Measurements from ENCODE around the gene ABCA2. TPM values are rescaled to one million over a fixed set of nuclear protein-coding genes. Genes with fewer than 3 reads are reported as not detected.

ABCA2 gene
- total RNA-seq, 4 donors from 2014 or later = 3.5 to 14.7 (median 7.6) TPM

DNA sequence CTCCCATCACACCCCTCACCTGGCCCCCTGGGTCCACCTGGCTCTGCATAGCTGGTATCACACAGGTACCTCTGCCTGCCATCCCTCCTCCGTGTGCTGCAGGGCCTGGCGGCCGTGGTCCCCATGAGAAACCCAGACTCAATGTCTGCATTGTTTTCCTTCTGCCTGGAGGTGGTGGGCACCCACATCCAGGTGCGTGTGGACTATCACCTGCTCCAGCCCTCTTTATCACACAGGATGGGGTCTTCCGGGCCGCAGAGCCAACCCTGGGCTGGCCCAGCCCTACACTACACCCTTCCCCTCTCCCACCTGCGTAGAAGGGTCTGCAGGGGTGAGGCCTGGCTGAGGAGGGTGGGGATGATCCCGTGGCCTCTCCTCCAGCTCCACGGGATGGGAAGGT is 10.9 kb upstream of the ABCA2 start:
- no peak overlapping the region for H3K27ac ChIP-seq
- peaks cover 0 to 19% (median 0%) of the 10 kb centered on the region in 4 donors for H3K27me3 ChIP-seq
- H3K9me3 ChIP-seq = no peaks in the 10 kb centered on the region
- H3K36me3 ChIP-seq = peaks cover 0 to 23% (median 5%) of the 10 kb centered on the region in 3 donors
- no peak for TF ChIP-seq POLR2A (IDR thresholded peaks at IDR 0.05)
- TF ChIP-seq, protein P1, sequence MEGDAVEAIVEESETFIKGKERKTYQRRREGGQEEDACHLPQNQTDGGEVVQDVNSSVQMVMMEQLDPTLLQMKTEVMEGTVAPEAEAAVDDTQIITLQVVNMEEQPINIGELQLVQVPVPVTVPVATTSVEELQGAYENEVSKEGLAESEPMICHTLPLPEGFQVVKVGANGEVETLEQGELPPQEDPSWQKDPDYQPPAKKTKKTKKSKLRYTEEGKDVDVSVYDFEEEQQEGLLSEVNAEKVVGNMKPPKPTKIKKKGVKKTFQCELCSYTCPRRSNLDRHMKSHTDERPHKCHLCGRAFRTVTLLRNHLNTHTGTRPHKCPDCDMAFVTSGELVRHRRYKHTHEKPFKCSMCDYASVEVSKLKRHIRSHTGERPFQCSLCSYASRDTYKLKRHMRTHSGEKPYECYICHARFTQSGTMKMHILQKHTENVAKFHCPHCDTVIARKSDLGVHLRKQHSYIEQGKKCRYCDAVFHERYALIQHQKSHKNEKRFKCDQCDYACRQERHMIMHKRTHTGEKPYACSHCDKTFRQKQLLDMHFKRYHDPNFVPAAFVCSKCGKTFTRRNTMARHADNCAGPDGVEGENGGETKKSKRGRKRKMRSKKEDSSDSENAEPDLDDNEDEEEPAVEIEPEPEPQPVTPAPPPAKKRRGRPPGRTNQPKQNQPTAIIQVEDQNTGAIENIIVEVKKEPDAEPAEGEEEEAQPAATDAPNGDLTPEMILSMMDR (IDR thresholded peaks at IDR 0.05) = no peak
- H3K4me3 ChIP-seq = no peak overlapping the region
- 57% methylated on average over 3 of the region's 9 CpGs; no CpG with 5 or more reads in 1 of the 2 donors for WGBS, 2 donors
- DNase-seq = no peak
- intact Hi-C loops (cut with DNase I) = no loop called here
- peaks cover 14 to 32% (median 17%) of the 10 kb centered on the region in 3 donors for H3K4me1 ChIP-seq

DNA sequence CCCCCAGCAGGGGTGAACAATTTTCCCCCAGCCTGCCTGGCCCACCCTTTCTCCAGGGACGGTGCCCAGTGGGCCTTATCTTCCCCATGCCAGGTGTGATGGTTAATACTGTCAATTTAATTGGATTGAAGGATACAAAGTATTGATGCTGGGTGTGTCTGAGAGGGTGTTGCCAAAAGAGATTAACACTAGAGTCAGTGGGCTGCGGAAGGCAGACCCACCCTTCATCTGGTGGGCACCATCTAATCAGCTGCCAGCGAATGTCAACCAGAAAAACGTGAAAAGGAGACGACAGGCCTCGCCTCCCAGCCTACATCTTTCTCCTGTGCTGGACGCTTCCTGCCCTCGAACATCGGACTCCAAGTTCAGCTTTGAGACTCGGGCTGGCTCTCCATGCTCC is 9.4 kb upstream of the ABCA2 start:
- Histone ChIP-seq H3K9me3 (no peaks in the 10 kb centered on the region), H3K36me3 (peaks cover 0 to 23% (median 5%) of the 10 kb centered on the region in 3 donors), H3K27ac (no peak overlapping the region), H3K4me3 (no peak overlapping the region), H3K4me1 (peaks cover 14 to 25% (median 15%) of the 10 kb centered on the region in 3 donors), H3K27me3 (peaks cover 0 to 11% (median 0%) of the 10 kb centered on the region in 4 donors)
- intact Hi-C loops (cut with DNase I) = no loop called here
- WGBS, 2 donors = 85 to 89% methylated on average over 8 to 9 of the region's 10 CpGs
- no peak for DNase-seq
- TF ChIP-seq POLR2A (IDR thresholded peaks at IDR 0.05) = no peak
- TF ChIP-seq, protein P1 (IDR thresholded peaks at IDR 0.05) = no peak

DNA sequence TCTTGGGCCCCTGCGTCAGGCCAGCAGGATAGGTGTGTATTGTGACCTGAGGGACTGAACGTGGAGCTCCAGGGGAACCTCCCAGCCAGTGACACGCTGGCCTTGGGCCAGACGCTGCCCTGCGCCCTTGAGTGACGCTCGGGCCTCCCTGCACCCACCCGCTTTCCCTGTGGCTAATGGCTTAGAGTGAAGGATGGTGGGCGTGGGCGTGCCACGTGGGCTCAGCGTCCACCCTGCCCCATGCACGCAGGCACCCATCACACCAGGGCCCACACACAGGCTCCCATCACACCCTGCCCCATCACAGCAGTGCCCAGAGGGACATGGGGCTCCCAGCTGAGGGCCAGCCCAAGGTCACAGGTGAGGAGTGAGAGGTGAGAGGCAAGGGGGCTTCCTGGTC is 9.0 kb upstream of the ABCA2 start:
- Histone ChIP-seq H3K27ac (no peak overlapping the region), H3K9me3 (no peaks in the 10 kb centered on the region), H3K4me1 (peaks cover 14 to 26% (median 15%) of the 10 kb centered on the region in 3 donors), H3K4me3 (no peak overlapping the region), H3K27me3 (peaks cover 0 to 11% (median 0%) of the 10 kb centered on the region in 4 donors), H3K36me3 (peaks cover 0 to 23% (median 5%) of the 10 kb centered on the region in 3 donors)
- TF ChIP-seq, protein P1 (IDR thresholded peaks at IDR 0.05) = no peak
- TF ChIP-seq POLR2A (IDR thresholded peaks at IDR 0.05) = no peak
- no peak for DNase-seq
- intact Hi-C loops (cut with DNase I) = no loop called here
- 59 to 80% methylated on average over 3 to 12 of the region's 13 CpGs for WGBS, 2 donors

DNA sequence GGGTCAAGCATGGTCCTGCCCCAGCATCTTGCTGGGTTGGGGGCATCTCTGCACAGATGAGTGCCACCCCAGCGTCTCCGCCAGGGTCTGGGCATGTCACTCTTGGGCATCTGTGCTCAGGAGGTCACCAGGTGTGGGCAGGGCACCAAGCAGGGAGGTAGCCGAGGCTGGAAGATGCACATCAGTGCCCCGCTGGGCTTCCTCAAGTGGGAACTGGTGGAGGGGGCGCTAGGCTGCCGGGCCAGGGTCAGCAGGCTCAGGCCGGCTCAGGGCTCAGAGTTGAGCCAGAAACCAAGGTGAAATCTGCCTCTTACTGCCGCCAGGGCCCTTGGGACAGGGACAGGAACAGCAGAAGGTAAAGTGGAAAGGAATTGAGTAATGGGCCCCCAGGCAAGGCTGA is 7.9 kb upstream of the ABCA2 start:
- WGBS, 2 donors = no CpG with 5 or more reads among the region's 8 CpGs
- DNase-seq = no peak
- Histone ChIP-seq H3K9me3 (no peaks in the 10 kb centered on the region), H3K27ac (no peak overlapping the region), H3K4me1 (peaks cover 14 to 36% (median 15%) of the 10 kb centered on the region in 3 donors), H3K4me3 (no peak overlapping the region), H3K36me3 (peaks cover 0 to 23% (median 5%) of the 10 kb centered on the region in 3 donors), H3K27me3 (peaks cover 0 to 11% (median 0%) of the 10 kb centered on the region in 4 donors)
- TF ChIP-seq POLR2A (IDR thresholded peaks at IDR 0.05) = no peak
- TF ChIP-seq, protein P1 (IDR thresholded peaks at IDR 0.05) = no peak
- intact Hi-C loops (cut with DNase I) = no loop called here

DNA sequence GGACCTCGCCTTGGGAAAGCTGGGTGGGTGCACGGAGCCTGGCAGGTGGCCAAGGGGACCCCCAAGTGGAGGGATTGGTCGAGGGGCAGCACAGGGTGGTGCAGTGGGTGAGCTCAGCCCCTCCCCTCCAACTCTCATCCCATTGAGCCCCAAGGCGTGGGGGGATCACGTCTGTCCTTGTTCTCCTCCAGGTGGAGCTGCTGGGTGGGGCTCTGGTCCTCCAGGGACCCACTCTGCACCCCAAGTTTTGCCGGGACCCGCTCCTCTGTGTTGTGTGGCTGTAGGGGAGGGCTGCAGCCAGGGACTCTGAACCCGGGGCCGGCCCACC is 7.4 kb upstream of the ABCA2 start:
- Histone ChIP-seq H3K27me3 (peaks cover 0 to 11% (median 0%) of the 10 kb centered on the region in 4 donors), H3K4me3 (peak overlapping the region in 1 of 4 donors; percentile 26), H3K36me3 (peaks cover 0 to 19% (median 5%) of the 10 kb centered on the region in 3 donors), H3K9me3 (no peaks in the 10 kb centered on the region), H3K4me1 (peaks cover 14 to 36% (median 20%) of the 10 kb centered on the region in 3 donors), H3K27ac (peak overlapping the region in 1 of 4 donors; percentile 54)
- TF ChIP-seq, protein P1 (IDR thresholded peaks at IDR 0.05) = no peak
- TF ChIP-seq POLR2A (IDR thresholded peaks at IDR 0.05) = no peak
- WGBS, 2 donors = 0% methylated on average over 3 of the region's 9 CpGs
- intact Hi-C loops (cut with DNase I) = no loop called here
- no peak for DNase-seq

Data from esophagus squamous epithelium (tissue), 5 donors.